GM18909 (cell line): ENCODE measurements around the gene GPX3.

Experiments used
- ATAC-seq: cut with Tn5 transposase; IDR thresholded peaks from one replicate; pipeline ENCODE4 v1.9.1; 2021; ENCODE audit warnings: mild to moderate bottlenecking; ENCODE audit not compliant: unreplicated experiment, poor library complexity

GPX3 gene

GRCh38 chr5:151008906-151009305 lies 11.5 kb upstream of the GPX3 start:
- no peak for ATAC-seq

GRCh38 chr5:151012862-151013261 lies 7.5 kb upstream of the GPX3 start:
- no peak for ATAC-seq

GRCh38 chr5:151014680-151015343 lies 5.6 kb upstream of the GPX3 start:
- no peak for ATAC-seq

- no peak for ATAC-seq
Measured at GRCh38 chr5:151015974-151016587, 4.3 kb upstream of the GPX3 start.

GRCh38 chr5:151016700-151017099 lies 3.7 kb upstream of the GPX3 start:
- ATAC-seq, result no peak

- no peak for ATAC-seq
Measured at GRCh38 chr5:151017897-151018296, 2.5 kb upstream of the GPX3 start.

GRCh38 chr5:151018846-151019245 lies 1.5 kb upstream of the GPX3 start:
- no peak for ATAC-seq

- ATAC-seq, result no peak
Measured at GRCh38 chr5:151019331-151019730, 1.1 kb upstream of the GPX3 start.

- ATAC-seq, result no peak
Measured at GRCh38 chr5:151021746-151022145, 1.4 kb downstream of the GPX3 start.

- no peak for ATAC-seq
Measured at GRCh38 chr5:151022511-151023018, 2.2 kb downstream of the GPX3 start.

- no peak for ATAC-seq
Measured at GRCh38 chr5:151023047-151023615, 2.7 kb downstream of the GPX3 start.

- no peak for ATAC-seq
Measured at GRCh38 chr5:151023651-151024050, 3.3 kb downstream of the GPX3 start.

GRCh38 chr5:151024440-151025249 lies 4.3 kb downstream of the GPX3 start:
- ATAC-seq, result no peak

- no peak for ATAC-seq
Measured at GRCh38 chr5:151025250-151025606, 4.8 kb downstream of the GPX3 start.

- ATAC-seq, result no peak
Measured at GRCh38 chr5:151026088-151026487, 5.7 kb downstream of the GPX3 start.

GRCh38 chr5:151026679-151027078 lies 6.3 kb downstream of the GPX3 start:
- ATAC-seq, result no peak

GRCh38 chr5:151027961-151028479 lies 7.6 kb downstream of the GPX3 start:
- ATAC-seq, result no peak

- ATAC-seq, result no peak
Measured at GRCh38 chr5:151028717-151029116, 8.3 kb downstream of the GPX3 start.

- ATAC-seq, result no peak
Measured at GRCh38 chr5:151029179-151030055, 9.0 kb downstream of the GPX3 start.

GRCh38 chr5:151030056-151030336 lies 9.6 kb downstream of the GPX3 start:
- no peak for ATAC-seq
